ENCODE measurements around the gene ABHD2.
"Not testable (repeated sequence)": the region's sequence is repeated elsewhere in the genome, so short reads cannot be mapped to it uniquely, and the experiment has no call there.

ABHD2 gene

DNA sequence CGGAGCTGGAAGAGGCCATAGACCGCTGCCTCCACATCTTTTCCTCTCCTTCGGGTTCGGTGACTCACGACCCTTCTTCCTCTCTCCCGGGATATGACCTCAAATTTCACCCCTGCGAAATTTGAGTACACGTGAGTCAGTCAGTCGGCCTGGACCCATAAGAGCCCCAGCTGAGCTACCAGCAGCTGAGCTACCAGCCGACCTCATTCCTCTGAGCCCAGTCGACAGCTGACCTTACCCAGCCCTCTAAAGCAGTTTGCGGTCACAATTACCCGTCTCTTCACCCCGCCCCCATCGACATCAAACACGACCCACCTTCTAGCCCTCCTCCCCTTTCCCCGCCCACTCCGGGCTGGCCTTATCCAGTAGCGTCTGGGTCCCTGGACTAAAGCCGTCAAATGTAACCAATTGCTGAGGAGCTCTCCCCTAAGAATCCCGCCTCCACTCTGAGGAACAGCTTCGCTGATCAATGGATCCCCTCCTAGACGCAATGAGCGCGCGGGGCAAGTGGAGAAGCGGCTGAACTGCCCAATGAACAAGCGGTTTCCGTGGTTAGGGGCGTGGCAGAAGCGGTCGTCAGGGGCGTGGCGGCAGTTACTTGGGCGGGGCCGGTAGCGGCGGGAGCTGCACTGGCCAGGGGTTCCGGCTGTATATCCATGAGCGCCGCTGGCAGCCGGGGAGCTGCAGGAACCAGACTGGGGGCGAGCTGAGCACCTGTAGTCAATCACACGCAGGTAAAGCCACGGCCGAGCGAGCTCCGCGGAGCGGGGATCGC lies at the start of gene ABHD2:
Gene ABHD2, plus strand, starts transcription at position 627 of the 775 bp plus-strand sequence. CDS start 27,872 bp downstream, outside the sequence.
- DNase-seq: peak; percentile 96

DNA sequence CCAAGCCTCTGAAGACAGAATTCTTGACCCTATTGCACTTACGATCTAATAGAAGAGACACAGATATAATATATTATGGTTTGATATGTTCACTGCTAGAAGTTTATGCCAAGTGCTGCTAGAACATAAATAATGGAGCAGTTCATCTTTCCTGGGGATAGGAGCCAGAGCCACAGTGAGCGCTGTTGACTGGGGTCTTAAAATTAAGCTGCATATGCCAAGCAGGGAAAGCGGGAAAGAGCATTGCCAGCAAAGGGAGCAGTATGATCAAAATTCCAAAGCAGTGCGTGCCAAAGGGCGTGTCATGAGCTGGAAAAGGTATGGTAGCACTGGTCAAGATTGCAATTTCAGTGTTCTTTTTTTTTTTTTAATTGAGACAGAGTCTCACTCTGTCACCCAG lies 49.1 kb upstream of the ABHD2 start:
- DNase-seq: no peak

- no peak for DNase-seq
These were observed 46.7 kb upstream of the ABHD2 start for GRCh38 chr15:89041507-89041906.

DNA sequence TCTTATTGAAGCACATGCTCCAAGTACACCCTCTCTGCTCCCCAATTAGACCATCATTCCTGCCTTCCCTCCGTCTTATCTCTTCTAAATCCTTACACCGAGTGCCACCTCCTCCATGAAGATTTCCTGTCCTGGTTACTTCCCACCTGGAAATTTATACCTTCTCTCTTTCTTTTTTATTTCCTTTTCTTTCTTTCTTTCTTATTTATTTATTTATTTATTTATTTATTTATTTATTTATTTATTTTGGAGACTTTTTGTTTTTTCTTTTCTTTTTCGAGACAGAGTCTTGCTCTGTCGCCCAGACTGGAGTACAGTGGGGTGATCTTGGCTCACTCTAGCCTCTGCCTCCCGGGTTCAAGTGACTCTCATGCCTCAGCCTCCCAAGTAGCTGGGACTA lies 45.9 kb upstream of the ABHD2 start:
- no peak for DNase-seq

DNA sequence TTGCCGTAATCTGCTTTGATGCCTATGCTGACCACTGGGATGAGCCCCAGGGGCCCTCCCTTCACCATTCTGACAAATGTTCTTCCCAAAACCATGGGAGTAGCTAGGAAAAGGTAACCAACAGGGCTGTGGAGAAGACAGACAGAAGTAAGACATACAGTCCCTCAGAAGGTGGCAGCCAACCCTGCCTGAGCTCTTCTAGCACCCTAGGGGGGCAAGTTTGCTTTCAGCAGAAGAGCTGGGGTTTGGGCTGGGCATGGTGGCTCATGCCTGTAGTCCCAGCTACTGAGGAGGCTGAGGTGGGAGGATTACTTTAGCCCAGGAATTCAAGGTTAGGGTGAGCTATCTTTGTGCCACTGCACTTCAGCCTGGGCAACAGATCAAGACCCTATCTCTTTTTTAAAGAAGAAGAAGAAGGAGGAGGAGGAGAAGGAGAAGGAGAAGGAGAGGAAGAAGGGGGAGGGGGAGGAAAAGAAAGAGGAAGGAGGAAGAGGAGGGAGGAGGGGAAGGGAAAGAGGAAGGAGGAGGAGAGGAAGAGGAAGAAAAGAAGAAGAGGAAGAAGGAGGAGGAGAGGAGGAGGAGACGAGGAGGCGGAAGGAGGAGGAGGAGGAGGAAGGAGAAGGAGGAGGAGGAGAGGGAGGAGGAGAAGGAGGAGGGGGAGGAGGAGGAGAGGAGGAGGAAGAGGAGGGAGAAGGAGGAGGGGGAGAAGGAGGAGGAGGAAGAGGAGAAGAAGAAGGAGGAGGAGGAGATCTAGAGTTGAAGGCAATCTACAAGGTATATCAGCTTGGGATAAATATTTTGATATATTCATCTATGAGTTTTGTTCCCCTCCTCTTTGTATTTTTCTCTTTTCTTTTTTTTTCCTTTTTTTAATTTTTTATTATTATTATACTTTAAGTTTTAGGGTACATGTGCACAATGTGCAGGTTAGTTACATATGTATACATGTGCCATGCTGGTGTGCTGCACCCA lies 44.9 kb upstream of the ABHD2 start:
- DNase-seq: no peak

DNA sequence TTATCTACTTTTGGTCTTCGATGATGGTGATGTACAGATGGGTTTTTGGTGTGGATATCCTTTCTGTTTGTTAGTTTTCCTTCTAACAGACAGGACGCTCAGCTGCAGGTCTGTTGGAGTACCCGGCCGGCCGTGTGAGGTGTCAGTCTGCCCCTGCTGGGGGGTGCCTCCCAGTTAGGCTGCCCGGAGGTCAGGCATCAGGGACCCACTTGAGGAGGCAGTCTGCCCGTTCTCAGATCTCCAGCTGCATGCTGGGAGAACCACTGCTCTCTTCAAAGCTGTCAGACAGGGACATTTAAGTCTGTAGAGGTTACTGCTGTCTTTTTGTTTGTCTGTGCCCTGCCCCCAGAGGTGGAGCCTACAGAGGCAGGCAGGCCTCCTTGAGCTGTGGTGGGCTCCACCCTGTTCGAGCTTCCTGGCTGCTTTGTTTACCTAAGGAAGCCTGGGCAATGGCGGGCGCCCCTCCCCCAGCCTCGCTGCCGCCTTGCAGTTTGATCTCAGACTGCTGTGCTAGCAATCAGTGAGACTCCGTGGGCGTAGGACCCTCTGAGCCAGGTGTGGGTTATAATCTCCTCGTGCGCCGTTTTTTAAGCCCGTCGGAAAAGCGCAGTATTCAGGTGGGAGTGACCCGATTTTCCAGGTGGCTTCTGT lies 39.1 kb upstream of the ABHD2 start:
- DNase-seq: not testable (repeated sequence)

- no peak for DNase-seq
These were observed 36.4 kb upstream of the ABHD2 start for GRCh38 chr15:89051875-89052274.

DNA sequence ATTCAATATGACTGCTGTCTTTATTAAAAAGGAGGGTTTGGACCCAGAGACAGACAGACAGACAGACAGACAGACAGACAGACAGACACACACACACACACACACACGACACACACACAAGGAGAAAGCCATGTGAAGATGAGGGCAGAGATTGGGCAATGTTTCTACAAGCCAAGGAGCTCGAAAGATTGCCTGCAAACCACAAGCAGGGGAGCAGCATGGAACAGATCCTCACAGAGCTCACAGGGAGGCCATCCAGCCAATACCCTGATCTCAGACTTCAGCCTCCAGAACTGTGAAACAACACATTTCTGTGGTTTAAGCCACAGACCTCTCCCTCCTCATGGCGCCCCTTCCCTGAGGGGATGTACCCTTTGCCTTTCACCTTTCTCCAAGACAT lies 35.8 kb upstream of the ABHD2 start:
- no peak for DNase-seq

GRCh38 chr15:89054873-89055272 lies 33.4 kb upstream of the ABHD2 start:
- DNase-seq: no peak

GRCh38 chr15:89057506-89058133 lies 30.6 kb upstream of the ABHD2 start:
- peak; percentile 83 for DNase-seq

DNA sequence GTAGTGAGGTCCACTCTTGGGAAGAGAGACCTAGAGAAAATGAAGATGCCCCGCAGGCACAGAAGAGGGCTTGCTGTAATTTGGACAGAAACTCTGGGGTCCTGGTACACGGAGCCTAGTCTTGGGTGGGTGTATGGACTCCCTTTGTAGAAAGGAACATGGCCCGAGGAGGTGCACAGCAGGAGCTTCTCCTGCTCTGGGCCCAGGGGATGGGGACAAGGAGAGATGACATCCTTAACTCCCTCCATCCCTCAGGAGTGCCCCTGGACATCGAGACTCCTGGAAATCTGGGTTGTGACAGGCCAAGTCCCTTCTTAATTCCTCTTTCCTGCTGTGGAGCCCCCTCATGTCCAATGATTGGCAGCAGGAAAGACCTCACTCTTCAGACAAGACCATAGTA lies 29.9 kb upstream of the ABHD2 start:
- no peak for DNase-seq

DNA sequence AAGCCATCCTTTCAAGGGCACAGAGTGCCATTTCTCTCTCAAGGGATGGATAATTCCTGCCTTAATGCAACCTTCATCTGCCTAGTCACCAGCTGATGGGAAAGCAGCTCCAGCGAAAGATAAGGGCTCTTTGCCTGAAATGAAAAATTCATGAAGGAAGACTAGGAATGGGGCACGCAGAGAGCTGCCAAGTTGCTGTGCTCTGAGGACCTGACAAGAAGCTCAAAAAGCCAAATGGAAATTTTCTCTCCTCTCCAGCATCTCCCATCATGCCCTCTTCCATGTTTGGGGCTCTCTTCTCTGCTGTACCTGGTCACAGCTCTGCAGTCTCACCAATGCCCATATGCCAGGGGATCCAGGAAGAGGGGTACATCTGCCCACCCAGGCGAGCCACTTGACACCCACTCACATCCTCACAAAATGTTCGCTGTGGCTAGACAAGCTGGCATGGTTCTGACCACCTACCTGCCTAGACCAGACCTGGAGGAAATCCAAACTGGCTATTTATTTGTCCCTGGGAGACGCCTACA lies 29.3 kb upstream of the ABHD2 start:
- DNase-seq: no peak

GRCh38 chr15:89066280-89066679 lies 22.0 kb upstream of the ABHD2 start:
- no peak for DNase-seq

GRCh38 chr15:89067751-89068150 lies 20.5 kb upstream of the ABHD2 start:
- no peak for DNase-seq

DNA sequence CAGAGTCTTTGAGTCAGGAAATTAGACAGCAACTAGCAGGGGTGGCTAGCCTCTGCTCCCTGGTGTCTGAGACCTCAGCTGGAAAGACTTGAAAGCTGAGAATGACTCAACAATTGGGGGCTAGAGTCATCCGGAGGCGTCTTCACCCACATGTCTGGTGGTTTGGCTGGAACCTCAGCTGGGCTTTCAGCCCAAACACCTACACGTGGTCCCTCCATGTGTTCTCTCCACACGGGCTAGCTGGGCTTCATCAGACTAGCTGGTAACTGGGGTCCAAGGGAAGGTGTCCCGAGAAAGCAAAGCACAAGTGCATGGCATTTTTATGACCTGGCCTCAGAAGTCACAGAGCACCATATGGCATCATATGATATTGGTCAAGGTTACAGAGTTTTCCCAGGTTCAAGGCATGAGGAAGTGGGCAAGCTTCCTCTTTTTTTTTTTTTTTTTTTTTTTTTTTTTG lies 19.9 kb upstream of the ABHD2 start:
- no peak for DNase-seq

GRCh38 chr15:89070197-89071124 lies 17.8 kb upstream of the ABHD2 start:
- no peak for DNase-seq

DNA sequence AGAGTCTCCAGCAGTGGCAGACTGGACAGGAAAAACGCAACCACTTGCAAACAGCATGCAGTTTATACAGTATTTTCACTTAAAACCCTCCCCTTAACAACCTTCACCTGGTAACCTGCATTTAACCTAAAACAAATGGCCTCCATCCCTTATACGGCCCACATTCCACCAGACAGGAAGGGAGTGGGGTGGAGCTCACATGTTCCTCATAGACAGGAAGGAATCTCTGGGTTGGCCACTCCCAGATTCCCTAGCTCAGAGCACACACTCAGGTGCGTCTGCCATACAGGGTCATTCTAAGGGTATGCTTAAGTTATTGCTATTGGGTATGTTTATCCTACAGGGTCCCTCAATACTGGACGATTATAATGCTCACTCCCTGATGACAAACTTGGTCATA lies 16.8 kb upstream of the ABHD2 start:
- DNase-seq: no peak

DNA sequence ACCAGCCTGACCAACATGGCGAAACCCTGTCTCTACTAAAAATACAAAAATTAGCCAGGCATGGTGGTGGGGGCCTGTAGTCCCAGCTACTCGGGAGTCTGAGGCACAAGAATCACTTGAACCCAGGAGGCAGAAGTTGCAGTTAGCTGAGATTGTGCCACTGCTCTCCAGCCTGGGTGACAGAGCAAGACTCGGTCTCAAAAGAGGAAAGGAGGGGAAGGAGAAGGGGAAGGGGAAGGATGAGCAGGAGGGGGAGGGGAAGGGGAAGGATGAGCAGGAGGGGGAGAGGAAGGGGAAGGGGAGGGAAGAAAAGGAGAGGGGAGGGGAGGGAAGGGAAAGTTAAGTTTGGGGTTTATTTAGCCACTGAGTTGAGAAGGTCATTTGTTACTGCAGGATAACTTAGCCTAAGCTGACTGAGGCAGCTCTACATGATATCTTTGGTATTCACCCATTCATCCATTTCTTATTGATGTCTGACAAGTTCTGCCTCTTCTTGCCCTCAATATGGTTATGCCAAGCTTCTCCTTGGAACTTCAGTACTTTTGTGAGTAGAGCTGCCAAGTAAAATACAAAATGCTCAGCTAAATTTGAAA lies 15.9 kb upstream of the ABHD2 start:
- DNase-seq: no peak

DNA sequence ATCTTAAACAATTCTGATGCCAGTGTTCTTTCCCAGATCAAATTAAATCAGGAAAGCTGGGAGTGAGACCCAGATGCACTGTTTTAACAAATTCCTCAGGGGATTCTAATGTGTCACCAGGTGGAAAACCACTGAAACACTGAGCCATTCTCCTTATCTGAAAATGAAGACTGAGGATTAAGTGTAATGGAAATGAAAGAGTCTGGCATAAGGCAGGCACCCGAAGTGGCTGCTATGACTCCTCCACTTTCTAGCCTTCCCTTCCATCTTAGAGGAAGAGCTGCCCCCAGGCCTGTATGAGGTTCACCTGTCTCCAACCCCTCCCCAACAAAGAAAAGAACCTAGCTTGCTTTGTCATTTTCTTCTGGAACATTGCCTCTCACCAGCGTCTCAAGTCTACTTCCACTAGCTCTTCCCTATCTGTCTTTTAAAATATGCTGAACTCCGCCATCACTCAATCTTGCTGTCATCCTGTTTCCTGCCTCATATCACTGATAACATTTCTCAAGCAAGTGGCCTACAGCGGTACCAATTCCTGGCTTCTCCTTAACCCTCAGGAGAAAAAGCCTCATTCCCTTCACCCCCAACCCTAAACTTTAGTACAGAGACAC lies 13.7 kb upstream of the ABHD2 start:
- DNase-seq: no peak

DNA sequence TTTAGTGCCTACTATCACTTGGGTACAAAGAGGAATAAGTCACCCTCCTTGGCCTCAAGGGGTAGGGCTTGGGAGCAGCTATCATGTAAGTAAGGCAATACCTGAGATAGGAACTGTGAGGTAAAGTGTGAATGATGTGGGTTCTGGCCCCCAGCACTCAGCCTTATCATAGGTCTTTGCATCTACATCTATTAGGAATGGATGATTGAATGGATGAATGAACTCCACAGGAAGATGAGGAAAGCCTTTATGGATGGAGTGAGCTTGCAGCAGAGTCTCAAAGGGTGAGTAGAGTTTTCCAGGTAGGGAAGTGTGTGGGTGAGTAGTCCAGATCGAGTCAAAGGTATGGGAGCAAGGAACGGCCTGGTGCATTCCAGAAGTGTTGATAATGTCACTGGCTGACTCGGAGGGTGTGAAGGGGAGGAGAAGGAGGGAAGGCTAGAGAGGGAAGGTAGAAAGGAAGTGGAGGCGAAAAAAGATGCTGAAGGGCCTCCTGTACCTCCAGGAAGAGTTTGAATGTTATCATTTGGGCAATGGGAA lies 13.1 kb upstream of the ABHD2 start:
- no peak for DNase-seq
